Measurements from ENCODE around the gene TTN. TPM values are rescaled to one million over a fixed set of nuclear protein-coding genes. Genes with fewer than 3 reads are reported as not detected.

The TTN gene
- total and polyA plus RNA-seq, 4 donors, result 0.98 to 4.5 (median 1.9) TPM

DNA sequence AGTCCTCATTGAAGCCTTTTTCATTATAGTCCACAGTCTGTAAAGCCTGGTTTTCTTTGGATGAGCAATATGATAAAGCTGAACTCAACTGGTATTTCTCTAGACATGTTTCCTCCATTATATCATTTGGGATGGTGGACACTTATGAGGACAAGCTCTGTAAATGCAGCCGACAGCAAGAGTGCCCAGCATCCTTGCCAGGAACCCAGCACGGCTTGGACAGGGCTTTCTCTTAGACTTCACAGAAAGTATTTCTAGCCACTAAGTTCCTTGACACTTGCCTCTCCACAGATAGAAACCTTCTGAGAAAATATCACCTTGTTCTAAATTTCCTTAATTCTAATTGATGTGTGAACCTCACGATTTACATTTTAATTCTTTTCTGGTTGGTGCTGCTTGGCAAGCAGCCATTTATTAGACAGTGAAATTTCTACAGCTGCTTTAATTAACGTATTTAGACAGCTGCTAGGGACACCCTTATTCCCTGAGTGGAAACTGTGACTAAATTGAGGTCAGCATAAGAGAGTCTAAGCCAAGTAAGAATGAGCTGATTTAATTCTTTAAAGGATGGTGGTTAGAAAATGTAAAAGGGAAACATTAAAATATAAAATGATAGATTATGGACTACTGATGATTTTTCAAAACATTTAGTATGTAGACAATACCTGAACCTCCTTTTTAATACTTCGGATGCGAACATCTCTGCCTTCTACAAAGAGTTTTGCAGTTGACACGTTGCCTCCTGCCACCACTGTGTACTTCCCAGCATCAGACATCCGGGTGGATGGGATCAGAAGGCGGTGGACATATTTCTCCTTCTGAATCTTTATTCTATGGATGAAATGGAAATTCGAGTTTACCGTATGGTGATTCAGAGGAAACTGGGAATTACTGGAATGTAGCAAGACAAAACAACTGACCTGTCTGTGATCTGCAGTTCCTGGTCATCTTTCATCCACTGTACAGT lies 39.8 kb downstream of the TTN start:
- Histone ChIP-seq H3K4me1 (ENCODE audit: control insufficient read depth, insufficient read depth, low read length) (no peaks in the 10 kb centered on the region), H3K27me3 (ENCODE audit: control insufficient read depth, insufficient read depth, low read length) (no peaks in the 10 kb centered on the region), H3K36me3 (ENCODE audit: control insufficient read depth, insufficient read depth, low read length) (no peaks in the 10 kb centered on the region), H3K4me3 (ENCODE audit: low read depth, low read length) (no peak overlapping the region), H3K9me3 (ENCODE audit: control insufficient read depth, insufficient read depth, low read length) (no peaks in the 10 kb centered on the region), H3K27ac (ENCODE audit: low read depth, low read length) (no peak overlapping the region)
- WGBS (ENCODE audit: insufficient coverage), result 83% methylated on average over 5 of the region's 11 CpGs
- DNase-seq (ENCODE audit: low read depth in 4 of 6, low spot score in 6 of 6), result peak in 3 of 6 donors; percentile 15 to 77 (median 41)

DNA sequence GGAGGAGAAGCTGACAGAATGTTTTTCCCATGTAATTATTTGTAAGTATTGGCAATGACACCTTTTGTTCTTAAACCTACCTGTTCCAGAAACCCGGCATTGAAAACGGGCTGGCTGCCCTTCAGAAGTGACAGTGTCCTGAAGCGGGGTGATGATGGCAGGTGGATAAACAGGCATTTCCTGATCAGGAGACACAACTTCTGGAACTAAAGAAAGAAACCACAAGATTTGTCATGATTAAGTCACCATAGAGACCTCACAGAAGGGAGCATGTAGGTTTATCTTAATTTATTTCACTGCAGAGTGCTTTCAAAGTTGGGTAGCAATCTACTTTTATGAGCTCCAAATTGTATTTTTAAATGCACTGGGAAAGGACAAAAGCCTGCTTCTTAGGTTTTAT lies 43.1 kb downstream of the TTN start:
- Histone ChIP-seq H3K27ac (ENCODE audit: low read depth, low read length) (no peak overlapping the region), H3K4me3 (ENCODE audit: low read depth, low read length) (no peak overlapping the region), H3K4me1 (ENCODE audit: control insufficient read depth, insufficient read depth, low read length) (no peaks in the 10 kb centered on the region), H3K27me3 (ENCODE audit: control insufficient read depth, insufficient read depth, low read length) (no peaks in the 10 kb centered on the region), H3K36me3 (ENCODE audit: control insufficient read depth, insufficient read depth, low read length) (no peaks in the 10 kb centered on the region), H3K9me3 (ENCODE audit: control insufficient read depth, insufficient read depth, low read length) (no peaks in the 10 kb centered on the region)
- no peak for DNase-seq (ENCODE audit: low read depth in 4 of 6, low spot score in 6 of 6)
- no CpG with 5 or more reads among the region's 3 CpGs for WGBS (ENCODE audit: insufficient coverage)

DNA sequence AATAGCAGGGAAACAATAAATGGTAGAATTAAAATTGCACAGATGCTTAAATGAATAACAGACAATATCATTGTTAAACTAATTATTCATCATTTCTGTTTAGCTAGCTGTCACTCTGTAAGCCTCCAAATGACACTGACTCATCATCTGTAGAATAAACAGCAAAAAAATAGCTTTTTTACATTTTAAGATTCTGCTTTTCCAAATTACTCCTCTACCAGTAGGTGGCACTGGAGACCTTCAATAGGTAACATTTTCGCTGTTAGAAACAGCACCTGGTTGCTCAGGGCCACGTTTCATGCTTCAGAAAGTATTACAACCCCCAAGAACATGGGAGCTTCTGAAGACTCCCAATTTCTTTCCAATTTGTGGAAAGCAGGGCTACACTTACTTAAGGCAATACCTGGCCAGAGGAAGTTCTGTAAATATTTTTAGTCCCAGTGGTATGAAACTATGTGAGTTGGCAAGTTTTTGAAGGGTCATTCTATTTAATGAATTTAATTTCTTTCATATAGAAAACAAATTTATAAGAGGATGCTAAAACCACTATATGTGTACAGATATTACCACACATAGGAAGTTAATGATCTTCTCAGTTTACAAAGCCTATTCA lies 45.4 kb downstream of the TTN start:
- H3K4me1 ChIP-seq (ENCODE audit: control insufficient read depth, insufficient read depth, low read length), result no peaks in the 10 kb centered on the region
- no peaks in the 10 kb centered on the region for H3K36me3 ChIP-seq (ENCODE audit: control insufficient read depth, insufficient read depth, low read length)
- DNase-seq (ENCODE audit: low read depth in 4 of 6, low spot score in 6 of 6), result peak in 5 of 6 donors; percentile 15 to 86 (median 26)
- H3K4me3 ChIP-seq (ENCODE audit: low read depth, low read length), result no peak overlapping the region
- no peaks in the 10 kb centered on the region for H3K9me3 ChIP-seq (ENCODE audit: control insufficient read depth, insufficient read depth, low read length)
- H3K27me3 ChIP-seq (ENCODE audit: control insufficient read depth, insufficient read depth, low read length), result no peaks in the 10 kb centered on the region
- no peak overlapping the region for H3K27ac ChIP-seq (ENCODE audit: low read depth, low read length)
- 7% methylated on average over 2 of the region's 2 CpGs for WGBS (ENCODE audit: insufficient coverage)

DNA sequence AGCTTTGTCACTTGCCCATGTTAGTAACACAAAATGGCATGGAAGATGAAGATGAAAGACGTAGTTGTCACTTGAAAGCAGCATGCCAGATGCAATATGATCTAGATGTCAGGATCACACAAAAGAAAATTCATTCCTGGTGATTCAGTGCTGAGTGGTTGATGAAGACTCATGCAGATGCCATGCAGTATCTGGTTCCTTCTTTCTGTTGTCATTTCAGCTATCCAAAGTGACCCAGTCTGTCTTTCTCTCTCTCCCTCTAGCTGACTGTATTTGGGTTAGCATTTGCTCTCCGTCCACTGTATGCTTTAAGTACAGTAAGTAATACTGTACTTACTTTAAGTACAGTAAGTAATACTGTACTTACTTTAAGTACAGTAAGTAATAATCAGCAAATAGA lies 50.4 kb downstream of the TTN start:
- no peaks in the 10 kb centered on the region for H3K27me3 ChIP-seq (ENCODE audit: control insufficient read depth, insufficient read depth, low read length)
- DNase-seq (ENCODE audit: low read depth in 4 of 6, low spot score in 6 of 6), result no peak
- 82% methylated on average over 1 of the region's 2 CpGs for WGBS (ENCODE audit: insufficient coverage)

DNA sequence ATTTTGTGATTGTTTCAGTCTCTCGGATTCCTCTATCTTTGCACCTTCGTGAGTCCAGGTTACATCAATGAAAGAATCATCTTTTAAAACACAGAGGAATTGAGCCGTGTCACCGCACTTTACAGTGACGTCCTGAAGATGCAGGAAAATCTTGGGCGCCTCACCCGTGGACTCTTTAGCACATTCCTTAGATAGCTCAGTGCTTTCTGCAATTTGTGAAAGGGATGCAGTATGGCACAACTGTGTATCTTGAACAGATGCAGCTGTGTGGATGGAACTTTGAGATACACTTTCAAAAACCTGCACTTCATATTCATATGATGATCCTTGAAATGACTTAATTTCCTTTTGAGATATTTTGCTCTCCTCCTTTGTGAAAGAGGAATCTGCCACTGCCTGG lies 50.9 kb downstream of the TTN start:
- H3K4me1 ChIP-seq (ENCODE audit: control insufficient read depth, insufficient read depth, low read length), result no peaks in the 10 kb centered on the region
- H3K4me3 ChIP-seq (ENCODE audit: low read depth, low read length), result no peak overlapping the region
- no peaks in the 10 kb centered on the region for H3K36me3 ChIP-seq (ENCODE audit: control insufficient read depth, insufficient read depth, low read length)
- H3K27ac ChIP-seq (ENCODE audit: low read depth, low read length), result no peak overlapping the region
- WGBS (ENCODE audit: insufficient coverage), result 100% methylated on average over 1 of the region's 7 CpGs
- H3K9me3 ChIP-seq (ENCODE audit: control insufficient read depth, insufficient read depth, low read length), result no peaks in the 10 kb centered on the region
- no peak for DNase-seq (ENCODE audit: low read depth in 4 of 6, low spot score in 6 of 6)
- H3K27me3 ChIP-seq (ENCODE audit: control insufficient read depth, insufficient read depth, low read length), result no peaks in the 10 kb centered on the region

More for the DNA sequence above, 50.4 kb downstream of the TTN start:
- Histone ChIP-seq H3K4me3 (ENCODE audit: low read depth, low read length) (no peak overlapping the region), H3K27ac (ENCODE audit: low read depth, low read length) (no peak overlapping the region), H3K36me3 (ENCODE audit: control insufficient read depth, insufficient read depth, low read length) (no peaks in the 10 kb centered on the region), H3K4me1 (ENCODE audit: control insufficient read depth, insufficient read depth, low read length) (no peaks in the 10 kb centered on the region), H3K9me3 (ENCODE audit: control insufficient read depth, insufficient read depth, low read length) (no peaks in the 10 kb centered on the region)

DNA sequence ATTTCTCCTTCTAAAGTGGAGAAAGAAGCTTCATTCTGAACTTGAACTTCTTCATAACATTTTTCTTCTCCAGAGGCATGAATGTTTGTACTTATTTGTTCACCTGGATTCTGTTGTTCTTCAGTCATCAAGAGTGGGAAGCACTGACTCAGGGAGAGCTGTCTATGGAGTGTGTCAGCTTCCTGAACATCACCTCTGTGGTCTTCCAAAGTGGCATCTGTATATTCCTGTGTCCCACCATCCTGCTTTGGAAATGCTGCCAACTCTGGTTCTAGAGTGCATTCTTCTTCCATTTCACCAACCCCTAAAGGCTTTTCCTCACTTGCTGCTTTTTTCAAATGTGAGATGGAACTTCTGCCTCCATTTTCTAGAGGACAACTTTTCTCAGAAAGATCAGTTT lies 59.5 kb downstream of the TTN start:
- H3K9me3 ChIP-seq (ENCODE audit: control insufficient read depth, insufficient read depth, low read length), result no peaks in the 10 kb centered on the region
- H3K36me3 ChIP-seq (ENCODE audit: control insufficient read depth, insufficient read depth, low read length), result no peaks in the 10 kb centered on the region
- H3K4me3 ChIP-seq (ENCODE audit: low read depth, low read length), result no peak overlapping the region
- no peaks in the 10 kb centered on the region for H3K4me1 ChIP-seq (ENCODE audit: control insufficient read depth, insufficient read depth, low read length)
- H3K27ac ChIP-seq (ENCODE audit: low read depth, low read length), result no peak overlapping the region
- H3K27me3 ChIP-seq (ENCODE audit: control insufficient read depth, insufficient read depth, low read length), result no peaks in the 10 kb centered on the region
- DNase-seq (ENCODE audit: low read depth in 4 of 6, low spot score in 6 of 6), result no peak

DNA sequence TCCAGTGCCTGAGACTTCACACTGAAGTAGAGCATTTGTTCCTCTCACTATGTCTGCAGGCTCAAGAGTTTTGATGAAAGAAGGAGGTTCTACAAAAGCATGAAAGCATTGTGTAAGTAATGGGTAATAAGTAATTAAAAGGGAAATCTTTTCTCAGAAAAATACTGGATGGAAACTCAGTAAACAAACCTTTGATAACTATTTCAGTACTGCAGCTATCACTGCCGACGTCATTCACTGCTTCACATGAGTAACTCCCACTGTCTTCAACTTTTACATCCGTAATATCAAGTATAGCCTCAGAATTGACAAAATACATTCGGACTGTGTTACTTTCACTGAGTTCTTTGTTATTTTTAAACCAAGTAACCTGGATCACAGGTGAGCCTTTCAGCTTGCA lies 72.7 kb downstream of the TTN start:
- no peaks in the 10 kb centered on the region for H3K27me3 ChIP-seq (ENCODE audit: control insufficient read depth, insufficient read depth, low read length)
- WGBS (ENCODE audit: insufficient coverage), result 100% methylated on average over 2 of the region's 4 CpGs
- H3K36me3 ChIP-seq (ENCODE audit: control insufficient read depth, insufficient read depth, low read length), result no peaks in the 10 kb centered on the region
- H3K27ac ChIP-seq (ENCODE audit: low read depth, low read length), result no peak overlapping the region
- DNase-seq (ENCODE audit: low read depth in 4 of 6, low spot score in 6 of 6), result no peak
- no peaks in the 10 kb centered on the region for H3K9me3 ChIP-seq (ENCODE audit: control insufficient read depth, insufficient read depth, low read length)
- H3K4me1 ChIP-seq (ENCODE audit: control insufficient read depth, insufficient read depth, low read length), result no peaks in the 10 kb centered on the region
- no peak overlapping the region for H3K4me3 ChIP-seq (ENCODE audit: low read depth, low read length)

DNA sequence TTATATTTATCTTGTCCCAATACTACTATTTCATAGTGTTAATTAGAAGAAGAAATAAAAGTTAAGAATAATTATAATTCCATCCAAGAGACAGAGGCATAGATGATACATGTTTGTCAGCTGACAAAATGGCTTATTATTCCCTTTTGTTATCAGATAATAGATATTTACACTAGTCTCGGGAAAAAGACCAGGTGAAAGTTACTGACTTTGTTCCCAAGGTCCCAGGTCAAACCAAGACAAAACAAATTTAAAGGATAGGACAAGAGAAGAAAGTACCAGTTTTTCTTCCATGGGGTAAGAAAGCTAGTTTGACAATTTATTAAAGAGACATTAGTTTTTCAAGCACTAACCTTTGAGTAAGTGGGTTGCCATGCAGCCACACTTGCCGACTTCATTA lies 73.2 kb downstream of the TTN start:
- no peak overlapping the region for H3K27ac ChIP-seq (ENCODE audit: low read depth, low read length)
- no peak for DNase-seq (ENCODE audit: low read depth in 4 of 6, low spot score in 6 of 6)
- H3K27me3 ChIP-seq (ENCODE audit: control insufficient read depth, insufficient read depth, low read length), result no peaks in the 10 kb centered on the region
- H3K4me3 ChIP-seq (ENCODE audit: low read depth, low read length), result no peak overlapping the region
- WGBS (ENCODE audit: insufficient coverage), result no CpG with 5 or more reads among the region's 2 CpGs
- no peaks in the 10 kb centered on the region for H3K36me3 ChIP-seq (ENCODE audit: control insufficient read depth, insufficient read depth, low read length)
- no peaks in the 10 kb centered on the region for H3K4me1 ChIP-seq (ENCODE audit: control insufficient read depth, insufficient read depth, low read length)
- H3K9me3 ChIP-seq (ENCODE audit: control insufficient read depth, insufficient read depth, low read length), result no peaks in the 10 kb centered on the region

DNA sequence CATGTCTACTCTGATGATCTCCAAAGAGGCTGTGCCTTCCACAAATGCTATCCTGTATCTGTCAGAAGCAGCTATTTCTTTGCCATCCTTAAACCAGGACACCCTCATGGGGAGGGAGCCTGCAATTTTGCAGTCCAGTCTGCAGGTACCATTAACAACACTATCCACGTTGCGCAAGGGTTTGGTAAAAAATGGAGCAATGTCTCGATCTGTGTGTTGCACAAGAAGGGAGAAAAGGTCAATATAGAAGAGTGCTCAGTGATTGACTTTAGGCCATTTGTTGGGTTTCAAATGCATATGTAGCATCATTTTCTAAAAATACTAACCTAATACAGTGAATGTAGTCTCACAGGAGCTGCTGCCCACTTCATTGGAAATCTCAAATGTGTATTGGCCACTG lies 74.3 kb downstream of the TTN start:
- no CpG with 5 or more reads among the region's 3 CpGs for WGBS (ENCODE audit: insufficient coverage)
- Histone ChIP-seq H3K27me3 (ENCODE audit: control insufficient read depth, insufficient read depth, low read length) (no peaks in the 10 kb centered on the region), H3K4me1 (ENCODE audit: control insufficient read depth, insufficient read depth, low read length) (no peaks in the 10 kb centered on the region), H3K36me3 (ENCODE audit: control insufficient read depth, insufficient read depth, low read length) (no peaks in the 10 kb centered on the region), H3K4me3 (ENCODE audit: low read depth, low read length) (no peak overlapping the region), H3K27ac (ENCODE audit: low read depth, low read length) (no peak overlapping the region), H3K9me3 (ENCODE audit: control insufficient read depth, insufficient read depth, low read length) (no peaks in the 10 kb centered on the region)
- no peak for DNase-seq (ENCODE audit: low read depth in 4 of 6, low spot score in 6 of 6)

DNA sequence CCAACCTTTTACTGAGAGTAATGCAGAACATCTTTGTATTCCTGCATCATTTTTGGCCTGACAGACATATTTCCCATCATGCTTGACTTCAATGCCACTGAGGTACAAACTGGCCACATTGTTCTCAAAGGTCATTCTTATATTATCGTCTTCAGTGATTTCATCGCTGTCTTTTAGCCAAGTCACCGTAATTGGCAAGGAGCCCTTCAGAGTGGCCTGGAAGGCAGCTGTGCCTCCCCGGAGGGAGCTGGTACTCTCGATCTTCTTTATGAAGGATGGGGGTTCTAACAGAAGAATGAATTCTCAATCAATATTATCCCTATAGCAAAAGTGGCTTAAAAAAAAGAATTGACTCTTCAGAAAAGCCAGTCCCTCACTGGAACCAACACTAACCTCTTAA lies 75.9 kb downstream of the TTN start:
- DNase-seq (ENCODE audit: low read depth in 4 of 6, low spot score in 6 of 6), result no peak
- Histone ChIP-seq H3K36me3 (ENCODE audit: control insufficient read depth, insufficient read depth, low read length) (no peaks in the 10 kb centered on the region), H3K4me3 (ENCODE audit: low read depth, low read length) (no peak overlapping the region), H3K27me3 (ENCODE audit: control insufficient read depth, insufficient read depth, low read length) (no peaks in the 10 kb centered on the region), H3K9me3 (ENCODE audit: control insufficient read depth, insufficient read depth, low read length) (no peaks in the 10 kb centered on the region), H3K27ac (ENCODE audit: low read depth, low read length) (no peak overlapping the region), H3K4me1 (ENCODE audit: control insufficient read depth, insufficient read depth, low read length) (no peaks in the 10 kb centered on the region)
- WGBS (ENCODE audit: insufficient coverage), result 97% methylated on average over 3 of the region's 5 CpGs
